ENCODE data around the gene SNX10. TPM values are rescaled to one million over a fixed set of nuclear protein-coding genes. Genes with fewer than 3 reads are reported as not detected.

The SNX10 gene
- total RNA-seq, 1 donor from 2014 or later: 13.8 TPM

DNA sequence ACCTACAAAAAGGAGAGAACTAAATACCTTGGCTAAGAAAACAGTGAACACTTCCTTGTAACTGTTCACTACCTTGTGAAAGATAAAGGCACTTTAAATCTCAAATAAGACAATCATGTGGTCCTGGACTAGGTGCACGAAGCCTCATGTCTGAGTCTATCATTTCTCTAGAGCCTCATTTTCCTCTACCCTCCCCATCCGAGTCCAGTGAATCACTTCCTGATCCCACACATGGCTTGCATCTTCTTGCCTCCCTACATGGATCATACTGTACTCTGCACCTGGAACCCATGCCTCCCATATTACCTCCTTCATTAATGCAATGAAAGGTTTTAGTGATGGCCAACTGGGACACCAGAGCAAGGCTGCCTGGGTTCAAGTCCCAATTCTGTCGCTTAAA is 34.5 kb downstream of the SNX10 start:
- DNase-seq (ENCODE audit: low spot score): no peak
- Mint-ChIP-seq H3K27me3 (ENCODE audit: unreplicated experiment) (peaks cover 10% of the 10 kb centered on the region), H3K27ac (ENCODE audit: unreplicated experiment) (no peak overlapping the region), H3K36me3 (ENCODE audit: low read depth, unreplicated experiment) (peaks cover 10% of the 10 kb centered on the region), H3K4me1 (ENCODE audit: unreplicated experiment) (peaks cover 9% of the 10 kb centered on the region), H3K4me3 (ENCODE audit: unreplicated experiment) (no peak overlapping the region), H3K9me3 (ENCODE audit: unreplicated experiment) (no peaks in the 10 kb centered on the region)
- TF ChIP-seq, protein P1, sequence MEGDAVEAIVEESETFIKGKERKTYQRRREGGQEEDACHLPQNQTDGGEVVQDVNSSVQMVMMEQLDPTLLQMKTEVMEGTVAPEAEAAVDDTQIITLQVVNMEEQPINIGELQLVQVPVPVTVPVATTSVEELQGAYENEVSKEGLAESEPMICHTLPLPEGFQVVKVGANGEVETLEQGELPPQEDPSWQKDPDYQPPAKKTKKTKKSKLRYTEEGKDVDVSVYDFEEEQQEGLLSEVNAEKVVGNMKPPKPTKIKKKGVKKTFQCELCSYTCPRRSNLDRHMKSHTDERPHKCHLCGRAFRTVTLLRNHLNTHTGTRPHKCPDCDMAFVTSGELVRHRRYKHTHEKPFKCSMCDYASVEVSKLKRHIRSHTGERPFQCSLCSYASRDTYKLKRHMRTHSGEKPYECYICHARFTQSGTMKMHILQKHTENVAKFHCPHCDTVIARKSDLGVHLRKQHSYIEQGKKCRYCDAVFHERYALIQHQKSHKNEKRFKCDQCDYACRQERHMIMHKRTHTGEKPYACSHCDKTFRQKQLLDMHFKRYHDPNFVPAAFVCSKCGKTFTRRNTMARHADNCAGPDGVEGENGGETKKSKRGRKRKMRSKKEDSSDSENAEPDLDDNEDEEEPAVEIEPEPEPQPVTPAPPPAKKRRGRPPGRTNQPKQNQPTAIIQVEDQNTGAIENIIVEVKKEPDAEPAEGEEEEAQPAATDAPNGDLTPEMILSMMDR (IDR thresholded peaks at IDR 0.05; ENCODE audit: unreplicated experiment): no peak

DNA sequence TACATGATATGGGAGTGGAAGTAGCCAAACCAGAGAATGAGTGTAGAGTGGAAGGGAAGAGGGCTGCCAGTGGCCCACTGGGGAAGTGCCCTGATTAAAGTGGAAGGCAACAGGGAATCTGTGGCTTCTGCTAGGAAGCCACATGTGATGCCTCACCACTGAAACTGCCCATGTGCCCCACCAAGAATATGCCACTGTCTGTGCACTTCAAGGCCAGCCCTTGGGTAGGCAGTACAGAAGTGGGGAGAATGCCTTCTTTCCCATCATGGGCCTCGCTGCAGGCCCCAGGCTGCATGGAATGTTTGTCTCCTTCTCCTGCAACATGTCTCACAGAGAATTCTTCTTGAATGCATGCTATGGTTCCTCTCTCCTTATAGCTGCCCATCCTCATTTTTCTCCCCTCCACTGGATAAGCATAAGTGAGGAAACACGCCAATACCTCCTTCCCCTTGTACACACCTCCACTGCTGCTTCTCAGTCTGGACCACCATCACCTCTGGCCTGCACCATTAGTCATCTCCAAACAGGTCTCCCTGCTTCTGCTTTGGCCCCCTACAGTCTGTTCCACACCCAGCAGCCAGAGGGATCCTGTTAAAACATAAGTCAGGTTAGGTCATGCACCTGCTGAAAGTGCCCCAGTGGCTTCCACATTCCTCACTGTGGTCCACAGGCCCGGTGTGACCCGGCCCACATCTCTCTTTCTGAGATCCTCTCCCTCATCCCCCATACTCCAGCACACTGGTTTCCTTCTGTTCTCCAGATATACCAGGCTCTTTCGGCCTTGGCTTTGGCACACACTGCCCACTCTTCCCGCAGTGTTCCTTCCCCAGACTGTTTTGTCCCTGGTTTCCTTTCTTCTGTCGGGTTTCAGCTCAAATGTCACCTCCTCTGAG is 37.1 kb downstream of the SNX10 start:
- H3K27me3 Mint-ChIP-seq (ENCODE audit: unreplicated experiment): peaks cover 8% of the 10 kb centered on the region
- peaks cover 6% of the 10 kb centered on the region for H3K4me1 Mint-ChIP-seq (ENCODE audit: unreplicated experiment)

DNA sequence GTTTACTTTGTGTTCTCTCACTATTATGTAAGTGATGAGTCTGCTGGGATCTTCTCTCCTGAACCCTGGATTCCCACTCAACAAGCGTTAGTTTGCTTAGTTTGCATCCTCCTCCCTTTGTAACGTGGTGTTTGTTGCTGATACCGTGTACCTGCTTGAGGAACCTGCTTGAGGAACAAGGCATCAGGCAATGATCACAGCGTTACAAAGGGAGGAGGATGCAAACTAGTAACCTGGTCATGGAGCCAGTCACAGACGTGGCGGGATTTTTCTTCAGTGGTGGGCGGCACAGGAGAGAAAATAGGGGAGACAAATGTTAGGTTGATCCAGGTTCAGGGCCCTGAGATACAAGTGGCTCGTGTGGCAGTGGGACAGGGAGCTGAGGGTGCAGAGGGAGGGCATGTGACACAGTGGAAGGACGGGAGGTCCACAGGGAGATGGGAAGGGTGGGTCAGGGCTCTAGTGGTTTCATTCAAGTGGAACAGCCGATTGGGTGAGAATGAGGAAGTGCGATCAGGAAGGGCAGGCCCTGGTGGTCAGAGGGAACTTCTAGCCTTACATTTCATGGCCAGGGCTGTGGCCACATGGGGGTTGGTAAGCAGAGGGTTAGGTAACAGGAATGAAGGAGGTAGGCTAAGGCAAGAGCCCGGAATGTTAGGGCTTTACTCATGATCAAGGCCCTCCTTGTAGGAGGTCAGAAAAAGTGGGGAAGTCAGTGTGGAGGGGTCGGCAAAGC is 38.0 kb downstream of the SNX10 start:
- DNase-seq (ENCODE audit: low spot score): no peak
- Mint-ChIP-seq H3K36me3 (ENCODE audit: low read depth, unreplicated experiment) (peaks cover 10% of the 10 kb centered on the region), H3K27me3 (ENCODE audit: unreplicated experiment) (peaks cover 8% of the 10 kb centered on the region), H3K9me3 (ENCODE audit: unreplicated experiment) (no peaks in the 10 kb centered on the region), H3K27ac (ENCODE audit: unreplicated experiment) (no peak overlapping the region), H3K4me1 (ENCODE audit: unreplicated experiment) (peaks cover 12% of the 10 kb centered on the region), H3K4me3 (ENCODE audit: unreplicated experiment) (no peak overlapping the region)
- TF ChIP-seq, protein P1 (IDR thresholded peaks at IDR 0.05; ENCODE audit: unreplicated experiment): no peak

More for the DNA sequence above, 37.1 kb downstream of the SNX10 start:
- Mint-ChIP-seq H3K36me3 (ENCODE audit: low read depth, unreplicated experiment) (peaks cover 10% of the 10 kb centered on the region), H3K4me3 (ENCODE audit: unreplicated experiment) (no peak overlapping the region), H3K27ac (ENCODE audit: unreplicated experiment) (no peak overlapping the region), H3K9me3 (ENCODE audit: unreplicated experiment) (no peaks in the 10 kb centered on the region)
- TF ChIP-seq, protein P1 (IDR thresholded peaks at IDR 0.05; ENCODE audit: unreplicated experiment): no peak
- DNase-seq (ENCODE audit: low spot score): no peak

GRCh38 chr7:26331113-26331512 is 39.5 kb downstream of the SNX10 start:
- H3K4me1 Mint-ChIP-seq (ENCODE audit: unreplicated experiment): peaks cover 12% of the 10 kb centered on the region
- H3K27me3 Mint-ChIP-seq (ENCODE audit: unreplicated experiment): peaks cover 8% of the 10 kb centered on the region
- TF ChIP-seq, protein P1 (IDR thresholded peaks at IDR 0.05; ENCODE audit: unreplicated experiment): no peak
- H3K4me3 Mint-ChIP-seq (ENCODE audit: unreplicated experiment): no peak overlapping the region
- peaks cover 10% of the 10 kb centered on the region for H3K36me3 Mint-ChIP-seq (ENCODE audit: low read depth, unreplicated experiment)
- H3K27ac Mint-ChIP-seq (ENCODE audit: unreplicated experiment): no peak overlapping the region
- DNase-seq (ENCODE audit: low spot score): no peak
- no peaks in the 10 kb centered on the region for H3K9me3 Mint-ChIP-seq (ENCODE audit: unreplicated experiment)

Data from endothelial cell (in vitro differentiated cells).